Measurements from ENCODE around the gene HBP1. TPM values are rescaled to one million over a fixed set of nuclear protein-coding genes. Genes with fewer than 3 reads are reported as not detected.

HBP1 gene
- total and polyA plus RNA-seq, 2 experiments from 2014 or later = 55.1 to 66.0 TPM

- H3K4me3 ChIP-seq = no peak overlapping the region
- peaks cover 38% of the 10 kb centered on the region for H3K36me3 ChIP-seq
- H3K9me3 ChIP-seq (ENCODE audit: low read depth) = no peaks in the 10 kb centered on the region
- H3K4me1 ChIP-seq (ENCODE audit: low read depth) = no peaks in the 10 kb centered on the region
- H3K27ac ChIP-seq = peak overlapping the region; percentile 11
- no peak for TF ChIP-seq CTCF (IDR thresholded peaks at IDR 0.05; ENCODE audit: low read depth, low read length)
- peak in 1 of 2 donors; percentile 91 for DNase-seq (ENCODE audit: low read depth in 1 of 2, low spot score in 1 of 2)
- H3K27me3 ChIP-seq = no peaks in the 10 kb centered on the region
Observed at GRCh38 chr7:107180378-107180777, 11.6 kb downstream of the HBP1 start.

- Histone ChIP-seq H3K4me3 (no peak overlapping the region), H3K36me3 (peaks cover 45% of the 10 kb centered on the region)
Observed at GRCh38 chr7:107181172-107181571, 12.4 kb downstream of the HBP1 start.

GRCh38 chr7:107185716-107186115, 16.9 kb downstream of the HBP1 start:
- H3K27ac ChIP-seq = no peak overlapping the region
- no peak overlapping the region for H3K4me3 ChIP-seq
- no peaks in the 10 kb centered on the region for H3K27me3 ChIP-seq
- no peak for TF ChIP-seq CTCF (IDR thresholded peaks at IDR 0.05; ENCODE audit: low read depth, low read length)
- H3K9me3 ChIP-seq (ENCODE audit: low read depth) = no peaks in the 10 kb centered on the region
- H3K4me1 ChIP-seq (ENCODE audit: low read depth) = no peaks in the 10 kb centered on the region
- peaks cover 75% of the 10 kb centered on the region for H3K36me3 ChIP-seq
- DNase-seq (ENCODE audit: low read depth in 1 of 2, low spot score in 1 of 2) = no peak

More at GRCh38 chr7:107181172-107181571, 12.4 kb downstream of the HBP1 start:
- H3K27me3 ChIP-seq = no peaks in the 10 kb centered on the region
- H3K9me3 ChIP-seq (ENCODE audit: low read depth) = no peaks in the 10 kb centered on the region
- DNase-seq (ENCODE audit: low read depth in 1 of 2, low spot score in 1 of 2) = no peak
- no peak for TF ChIP-seq CTCF (IDR thresholded peaks at IDR 0.05; ENCODE audit: low read depth, low read length)
- no peak overlapping the region for H3K27ac ChIP-seq
- H3K4me1 ChIP-seq (ENCODE audit: low read depth) = no peaks in the 10 kb centered on the region

- no peak for DNase-seq (ENCODE audit: low read depth in 1 of 2, low spot score in 1 of 2)
- Histone ChIP-seq H3K4me1 (ENCODE audit: low read depth) (no peaks in the 10 kb centered on the region), H3K27ac (no peak overlapping the region), H3K9me3 (ENCODE audit: low read depth) (no peaks in the 10 kb centered on the region), H3K27me3 (no peaks in the 10 kb centered on the region), H3K36me3 (peaks cover 77% of the 10 kb centered on the region), H3K4me3 (no peak overlapping the region)
- no peak for TF ChIP-seq CTCF (IDR thresholded peaks at IDR 0.05; ENCODE audit: low read depth, low read length)
Observed at GRCh38 chr7:107186240-107186639, 17.4 kb downstream of the HBP1 start.

GRCh38 chr7:107187774-107188173, 19.0 kb downstream of the HBP1 start:
- Histone ChIP-seq H3K4me3 (no peak overlapping the region), H3K27me3 (no peaks in the 10 kb centered on the region), H3K4me1 (ENCODE audit: low read depth) (no peaks in the 10 kb centered on the region), H3K27ac (peak overlapping the region; percentile 3), H3K36me3 (peaks cover 72% of the 10 kb centered on the region), H3K9me3 (ENCODE audit: low read depth) (no peaks in the 10 kb centered on the region)
- DNase-seq (ENCODE audit: low read depth in 1 of 2, low spot score in 1 of 2) = no peak
- TF ChIP-seq CTCF (IDR thresholded peaks at IDR 0.05; ENCODE audit: low read depth, low read length) = no peak

GRCh38 chr7:107190090-107190489, 21.3 kb downstream of the HBP1 start:
- peaks cover 72% of the 10 kb centered on the region for H3K36me3 ChIP-seq
- no peak for TF ChIP-seq CTCF (IDR thresholded peaks at IDR 0.05; ENCODE audit: low read depth, low read length)
- no peaks in the 10 kb centered on the region for H3K9me3 ChIP-seq (ENCODE audit: low read depth)
- H3K27ac ChIP-seq = no peak overlapping the region
- no peaks in the 10 kb centered on the region for H3K27me3 ChIP-seq
- peaks cover 4% of the 10 kb centered on the region for H3K4me1 ChIP-seq (ENCODE audit: low read depth)
- DNase-seq (ENCODE audit: low read depth in 1 of 2, low spot score in 1 of 2) = no peak
- H3K4me3 ChIP-seq = no peak overlapping the region
